NCI-H526 treated with DMSO at 0.1 percent for 48 hours (cell line): ENCODE results near the gene ALPI.
"Not testable (repeated sequence)": the region's sequence is repeated elsewhere in the genome, so short reads cannot be mapped to it uniquely, and the experiment has no call there.

ENCODE experiments used
- DNase-seq: peaks from one replicate; lab custom pipeline; 2025; lab: John Stamatoyannopoulos, UW

The ALPI gene

DNA sequence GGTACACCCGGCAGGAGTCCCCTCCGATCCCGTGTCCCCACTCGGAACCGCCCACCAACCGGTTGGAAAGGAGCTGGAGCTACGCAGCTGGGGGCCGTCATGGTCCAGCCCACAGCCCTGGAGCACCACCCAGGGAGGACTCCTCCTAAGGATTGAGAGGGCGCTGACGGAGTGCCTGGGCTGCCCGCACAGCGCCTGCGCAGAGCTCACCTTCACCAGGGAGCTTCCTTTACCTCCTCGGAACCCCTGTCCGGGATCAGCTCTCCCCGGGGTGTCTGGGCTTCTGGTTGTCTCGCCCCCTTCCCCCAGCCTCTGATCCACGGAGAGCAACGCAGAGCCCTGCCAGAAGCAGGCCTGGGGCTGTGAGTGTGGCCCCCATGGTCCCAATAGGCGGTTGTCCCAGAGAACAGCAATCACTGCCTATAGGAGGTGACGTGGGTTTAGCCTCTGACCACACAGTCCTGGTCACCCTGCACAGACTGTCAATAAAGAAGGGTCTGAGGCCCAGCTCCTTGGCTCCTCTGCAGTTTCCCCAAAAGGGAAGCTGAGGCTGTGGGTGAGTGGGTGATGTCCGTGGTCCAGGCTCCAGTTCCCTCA lies 34.7 kb upstream of the ALPI start:
- no peak for DNase-seq

DNA sequence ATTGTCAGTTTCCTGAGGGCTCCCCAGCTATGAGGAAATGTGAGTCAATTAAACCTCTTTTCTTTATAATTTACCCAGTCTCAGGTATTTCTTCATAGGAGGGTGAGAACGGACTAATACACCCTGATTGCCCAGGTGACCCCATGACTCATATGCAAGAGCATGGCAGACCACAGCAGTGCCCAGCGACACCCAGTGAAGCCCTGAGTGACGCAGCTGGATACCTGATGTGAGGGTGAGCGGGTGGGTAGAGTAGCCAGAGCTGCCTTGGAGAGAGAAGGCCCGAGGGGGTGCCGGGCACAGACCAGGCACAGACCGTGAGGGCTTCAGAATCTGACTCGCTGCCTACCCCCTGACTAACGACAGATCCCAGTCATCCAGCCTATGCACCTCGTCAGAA lies 33.9 kb upstream of the ALPI start:
- DNase-seq, result no peak

DNA sequence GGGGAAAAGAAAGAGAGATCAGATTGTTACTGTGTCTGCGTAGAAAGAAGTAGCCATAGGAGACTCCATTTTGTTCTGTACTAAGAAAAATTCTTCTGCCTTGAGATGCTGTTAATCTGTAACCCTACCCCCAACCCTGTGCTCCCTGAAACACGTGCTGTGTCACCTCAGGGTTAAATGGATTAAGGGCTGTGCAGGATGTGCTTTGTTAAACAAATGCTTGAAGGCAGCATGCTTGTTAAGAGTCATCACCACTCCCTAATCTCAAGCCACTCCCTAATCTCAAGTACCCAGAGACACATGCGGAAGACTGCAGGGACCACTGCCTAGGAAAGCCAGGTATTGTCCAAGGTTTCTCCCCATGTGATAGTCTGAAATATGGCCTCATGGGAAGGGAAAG lies 33.0 kb upstream of the ALPI start:
- not testable (repeated sequence) for DNase-seq

DNA sequence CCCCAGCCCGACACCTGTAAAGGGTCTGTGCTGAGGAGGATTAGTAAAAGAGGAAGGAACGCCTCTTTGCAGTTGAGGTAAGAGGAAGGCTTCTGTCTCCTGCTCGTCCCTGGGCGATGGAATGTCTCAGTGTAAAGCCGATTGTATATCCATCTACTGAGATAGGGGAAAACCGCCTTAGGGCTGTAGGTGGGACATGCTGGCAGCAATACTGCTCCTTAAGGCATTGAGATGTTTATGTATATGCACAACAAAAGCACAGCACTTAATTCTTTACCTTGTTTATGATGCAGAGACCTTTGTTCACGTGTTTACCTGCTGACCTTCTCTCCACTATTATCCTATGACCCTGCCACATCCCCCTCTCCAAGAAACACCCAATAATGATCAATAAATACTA lies 32.5 kb upstream of the ALPI start:
- not testable (repeated sequence) for DNase-seq

DNA sequence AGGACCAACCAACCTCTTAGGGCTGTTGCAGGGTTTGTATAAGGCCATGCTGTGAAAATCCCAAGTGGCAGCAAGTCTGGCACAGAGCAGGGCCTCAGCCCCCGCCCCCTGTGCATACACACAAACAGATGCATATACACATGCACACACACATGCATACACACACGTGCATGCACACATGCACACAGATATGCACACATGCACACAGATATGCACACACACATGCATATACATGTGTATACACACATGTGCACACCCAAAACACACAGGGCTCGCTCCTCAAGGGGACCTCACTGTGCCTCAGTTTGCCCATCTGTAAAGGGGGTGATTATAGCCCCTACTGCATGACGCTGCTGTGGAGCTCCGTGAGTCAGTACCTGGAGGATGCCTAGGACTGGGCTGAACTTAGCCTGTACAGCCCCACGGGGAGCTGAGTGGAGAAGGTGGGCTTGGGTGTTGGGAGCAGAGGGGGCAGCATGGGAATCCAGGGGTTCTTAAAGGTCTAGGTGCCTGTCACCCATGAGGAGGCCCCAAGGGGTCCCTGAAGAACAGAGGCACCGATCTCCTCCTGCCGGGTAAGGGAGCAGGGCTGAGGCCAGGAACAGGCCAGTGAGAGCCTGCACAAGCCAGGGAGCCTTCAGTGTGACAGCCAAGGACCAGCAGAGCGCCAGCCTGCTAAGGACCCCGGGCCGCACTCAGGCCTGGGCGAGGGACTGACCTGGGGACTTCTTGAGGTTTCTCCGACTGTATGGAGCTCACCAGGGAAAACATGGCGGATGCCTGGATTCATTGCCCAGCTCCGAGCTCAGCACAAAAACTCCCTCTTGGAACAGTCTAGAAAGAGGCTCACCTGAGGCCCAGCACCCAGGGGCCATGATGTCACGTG lies 24.0 kb upstream of the ALPI start:
- DNase-seq, result no peak

DNA sequence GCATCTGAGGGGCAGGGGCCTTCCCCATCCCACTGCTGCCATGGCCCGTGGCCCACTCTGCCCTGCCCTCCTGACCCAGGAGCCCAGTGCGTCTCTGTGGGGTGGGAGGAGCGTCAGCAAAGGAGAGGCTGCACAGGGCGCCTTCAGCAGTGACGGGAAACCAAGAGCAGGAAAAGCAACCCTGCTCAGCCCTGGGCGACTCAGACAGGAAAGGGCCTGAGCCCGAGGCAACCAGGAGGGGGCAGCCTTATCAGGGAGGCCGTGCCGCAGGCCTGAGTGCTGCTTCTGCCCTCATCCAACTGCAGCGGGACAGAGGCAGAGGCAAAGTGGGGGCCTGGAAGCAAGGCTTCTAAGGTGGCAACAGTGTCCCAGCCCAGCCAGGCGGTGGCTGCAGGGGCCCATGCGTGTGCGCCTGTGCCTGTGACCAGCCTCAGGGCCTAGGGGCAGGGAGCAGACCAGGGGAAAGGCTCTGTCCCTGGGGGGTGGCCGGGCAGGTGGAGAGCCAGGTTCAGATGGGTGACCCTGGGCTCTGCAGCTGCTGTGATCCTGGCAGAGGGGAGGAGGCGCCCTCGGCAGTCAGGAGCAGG lies 23.3 kb upstream of the ALPI start:
- no peak for DNase-seq

DNA sequence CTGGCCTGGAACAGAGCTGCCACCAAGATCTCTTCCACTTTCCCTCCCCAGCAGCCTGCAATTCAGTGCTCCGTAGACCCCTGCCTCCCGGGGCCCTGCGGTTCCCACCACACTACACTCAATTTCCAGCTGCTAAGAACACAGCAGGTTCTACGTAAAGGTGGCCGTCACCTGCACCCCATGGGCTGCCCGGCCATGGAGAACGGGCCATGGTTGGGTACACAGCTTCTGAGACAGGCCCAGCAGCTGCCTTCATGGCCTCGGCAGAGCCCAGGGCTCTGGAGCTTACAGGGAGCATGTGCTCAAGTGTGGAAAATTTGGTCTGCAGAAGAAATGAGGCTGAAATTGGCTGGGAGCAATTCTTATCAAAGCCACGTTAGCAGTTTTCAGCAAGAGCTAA lies 22.3 kb upstream of the ALPI start:
- DNase-seq, result not testable (repeated sequence)

DNA sequence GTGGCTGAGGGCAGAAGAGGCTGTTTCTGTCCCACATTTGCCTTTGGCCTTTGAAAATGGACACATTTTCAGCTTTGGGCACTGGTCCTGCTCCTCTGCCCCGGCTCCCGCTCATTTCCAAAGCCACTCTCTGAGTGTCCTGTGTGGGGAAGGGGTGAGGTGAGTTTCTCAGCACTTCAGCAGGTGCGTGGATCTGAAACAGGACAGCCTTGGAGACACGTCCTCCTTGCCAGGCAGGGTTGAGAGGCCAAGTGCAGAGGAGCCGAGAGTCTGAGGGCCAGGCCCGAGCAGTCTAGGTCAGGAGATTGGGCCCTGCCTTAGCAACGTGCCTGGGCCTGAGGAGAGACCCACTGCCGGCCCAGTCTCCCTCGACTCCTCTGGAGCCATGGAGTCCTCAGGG lies 21.9 kb upstream of the ALPI start:
- DNase-seq, result no peak

DNA sequence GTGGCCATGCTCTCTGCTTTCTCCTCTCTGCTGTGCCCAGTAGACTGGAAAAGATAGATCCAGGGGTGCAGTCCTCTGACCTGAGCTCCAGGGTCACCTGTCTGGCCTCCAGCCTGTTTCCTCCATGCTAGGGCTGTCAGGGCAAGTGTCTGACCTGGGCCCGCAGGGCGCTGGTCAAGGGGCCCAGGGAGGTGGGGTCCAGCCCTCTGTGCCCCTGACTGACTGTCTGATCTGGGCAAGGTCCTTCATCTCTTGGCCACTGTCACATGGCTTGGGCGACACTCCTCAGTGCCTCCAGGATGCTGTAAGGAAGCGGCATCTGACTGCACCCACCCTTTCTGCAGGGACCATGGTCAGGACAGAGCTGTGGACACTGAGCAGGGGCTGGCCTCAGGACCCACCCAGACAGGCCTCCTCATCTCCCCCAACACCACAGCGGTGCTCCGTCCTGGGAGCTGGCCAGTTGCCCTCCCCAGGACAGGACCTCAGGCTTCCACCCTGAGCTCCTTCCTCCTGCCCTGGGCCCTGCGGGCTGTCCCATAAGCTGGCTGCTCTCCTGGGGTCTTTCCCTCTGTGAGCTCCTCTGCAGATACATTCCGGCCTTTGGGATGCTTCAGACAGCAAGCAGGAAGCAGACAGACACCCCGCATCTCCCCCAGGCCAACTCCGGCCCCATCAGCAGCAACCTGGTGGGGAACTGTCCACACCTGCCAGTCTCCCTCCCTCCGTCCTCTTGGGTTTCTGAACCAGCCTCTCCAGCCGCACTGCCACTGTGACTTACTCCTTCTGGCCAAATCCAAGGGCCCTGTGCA lies 21.2 kb upstream of the ALPI start:
- no peak for DNase-seq

DNA sequence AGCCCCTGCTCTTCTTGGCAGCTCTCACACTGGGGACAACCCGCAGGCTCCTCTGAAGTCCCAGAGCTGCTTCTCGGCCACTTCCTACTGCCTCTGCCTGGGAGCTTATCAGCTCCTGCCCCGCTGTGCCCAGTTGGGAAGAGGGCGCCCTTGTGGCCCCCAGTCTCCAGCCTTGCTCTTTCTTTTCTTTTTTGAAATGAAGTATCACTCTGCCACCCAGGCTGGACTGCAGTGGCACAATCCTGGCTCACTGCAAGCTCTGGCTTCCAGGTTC lies 20.6 kb upstream of the ALPI start:
- no peak for DNase-seq

DNA sequence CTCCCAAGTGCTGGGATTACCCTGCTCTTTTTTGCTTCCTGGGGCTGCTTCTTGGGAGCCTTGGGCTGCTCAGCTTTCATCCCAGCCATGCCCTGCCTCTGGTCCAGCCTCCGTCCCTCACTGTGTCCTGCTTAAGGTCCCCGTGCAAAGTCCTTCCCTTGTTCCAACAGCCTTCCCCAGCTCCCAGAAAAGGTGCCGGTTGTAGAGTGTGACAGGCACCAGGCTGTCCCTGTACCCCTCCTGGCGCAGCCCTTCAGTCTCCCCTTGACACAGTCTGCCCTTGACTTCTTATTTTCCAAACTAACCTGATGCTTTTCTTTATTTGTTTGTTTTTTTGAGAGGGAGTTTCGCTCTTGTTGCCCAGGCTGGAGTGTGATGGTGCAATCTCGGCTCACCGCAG lies 20.1 kb upstream of the ALPI start:
- no peak for DNase-seq

DNA sequence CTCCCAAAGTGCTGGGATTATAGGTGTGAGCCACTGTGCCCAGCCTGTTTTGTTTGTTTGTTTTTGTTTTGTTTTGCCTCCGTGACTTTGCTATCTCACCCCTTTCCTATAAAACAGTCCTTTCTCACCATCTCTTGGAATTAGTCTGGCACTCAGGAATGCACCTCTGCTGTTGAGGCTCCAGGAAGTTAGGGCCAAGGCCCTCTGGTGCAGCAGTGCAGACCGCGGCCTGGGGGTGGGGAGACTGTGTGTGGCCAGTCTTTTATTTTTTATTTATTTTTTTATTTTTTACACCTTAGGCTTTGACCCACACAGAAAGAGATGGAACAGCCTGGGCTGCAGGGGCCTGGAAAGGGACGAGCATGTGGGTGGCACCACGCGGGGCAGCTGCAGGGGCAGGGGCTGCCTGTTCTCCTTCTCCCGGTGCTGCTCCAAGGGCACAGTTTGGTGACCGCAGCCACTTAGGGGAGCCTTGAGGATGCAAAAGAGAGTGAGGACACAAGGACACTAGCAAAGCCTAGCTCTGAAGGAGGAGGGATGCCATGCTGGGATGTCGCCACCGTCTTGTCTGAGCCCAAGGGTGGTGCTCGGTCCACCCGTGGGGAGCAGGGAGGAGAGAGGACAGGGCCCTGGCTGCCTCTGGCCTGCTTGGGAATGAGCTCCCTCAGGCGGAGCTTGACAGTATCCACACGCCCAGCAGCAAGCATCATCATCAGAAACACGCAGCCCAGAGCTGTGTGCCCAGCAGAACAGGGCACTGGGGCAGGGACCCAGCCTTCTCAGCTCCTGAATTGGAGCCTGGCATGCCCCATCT lies 19.4 kb upstream of the ALPI start:
- no peak for DNase-seq

DNA sequence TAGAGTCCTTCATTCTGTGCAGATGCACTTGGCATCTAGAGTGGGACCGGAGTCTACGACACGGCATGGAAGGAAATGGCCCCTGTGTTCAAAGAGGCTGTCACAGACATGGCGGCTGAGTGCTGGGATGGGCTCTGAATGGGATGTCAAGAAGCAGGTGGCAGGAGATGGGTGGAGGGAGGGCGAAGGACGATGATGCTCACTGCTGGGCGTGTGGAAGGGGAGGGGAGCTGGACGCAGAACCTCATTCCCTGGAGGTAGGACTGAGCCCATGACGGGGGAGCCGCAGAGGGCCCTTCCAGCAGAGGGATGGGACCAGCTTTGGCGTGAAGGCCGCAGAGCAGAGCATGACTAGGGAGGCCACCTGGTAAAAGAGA lies 18.8 kb upstream of the ALPI start:
- no peak for DNase-seq

DNA sequence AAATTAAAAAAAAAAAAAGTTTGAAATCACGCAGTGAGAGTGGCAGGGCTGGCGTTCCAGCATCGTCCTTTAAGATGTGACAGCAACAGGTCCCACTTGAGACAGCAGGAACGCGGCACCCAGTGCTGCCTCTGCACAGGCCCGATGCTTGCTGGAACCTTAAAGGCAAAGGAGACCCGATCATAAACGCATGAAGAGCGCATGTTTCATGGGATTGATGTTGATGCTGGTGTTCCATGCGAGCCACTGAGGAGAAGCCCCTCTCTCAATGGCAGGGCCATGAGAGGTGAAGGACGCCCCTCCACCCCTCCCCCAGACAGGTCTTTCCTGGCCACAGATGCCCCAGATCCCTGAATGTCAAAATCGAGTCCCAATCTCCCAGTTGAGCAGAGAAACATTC lies 17.9 kb upstream of the ALPI start:
- DNase-seq, result no peak

DNA sequence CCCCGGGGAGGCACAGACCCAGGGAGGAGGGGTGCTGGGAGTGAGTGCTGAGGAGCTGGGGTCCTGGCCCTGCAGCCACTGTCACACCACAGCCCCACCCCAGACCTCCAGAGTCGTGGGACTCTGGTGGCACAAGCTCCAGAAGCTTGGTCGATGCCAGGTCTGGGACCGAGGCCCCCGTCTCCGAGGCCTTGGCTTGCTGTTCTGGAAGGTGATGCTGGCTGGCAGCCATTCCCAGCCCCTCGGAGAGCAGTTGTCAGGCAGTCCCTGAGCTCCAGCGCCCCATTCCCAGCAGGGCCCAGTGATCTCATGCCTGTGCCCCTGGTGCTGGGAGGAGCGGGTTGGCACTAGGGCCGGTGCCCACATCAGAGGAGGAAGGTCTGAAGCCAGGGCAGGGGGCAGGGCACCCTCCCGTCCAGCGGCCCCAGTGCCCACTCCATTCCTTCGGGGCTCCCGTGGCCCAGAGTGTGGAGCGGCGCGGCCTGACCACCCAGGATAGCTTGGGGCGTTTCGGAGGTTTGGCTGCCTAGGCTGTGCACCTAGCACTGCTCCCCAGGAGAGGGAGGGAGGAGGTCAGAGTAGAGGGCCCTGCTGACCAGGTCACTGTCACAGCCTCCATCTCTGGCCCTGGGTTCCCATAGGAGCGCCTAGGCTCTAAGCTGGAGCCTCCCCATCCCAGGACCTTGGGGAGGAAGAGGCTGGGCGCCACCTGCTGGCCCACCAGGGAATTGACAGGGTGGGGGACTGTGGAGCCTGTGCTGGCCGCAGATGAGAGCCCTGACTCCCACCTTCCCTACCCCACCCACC lies 16.8 kb upstream of the ALPI start:
- no peak for DNase-seq

DNA sequence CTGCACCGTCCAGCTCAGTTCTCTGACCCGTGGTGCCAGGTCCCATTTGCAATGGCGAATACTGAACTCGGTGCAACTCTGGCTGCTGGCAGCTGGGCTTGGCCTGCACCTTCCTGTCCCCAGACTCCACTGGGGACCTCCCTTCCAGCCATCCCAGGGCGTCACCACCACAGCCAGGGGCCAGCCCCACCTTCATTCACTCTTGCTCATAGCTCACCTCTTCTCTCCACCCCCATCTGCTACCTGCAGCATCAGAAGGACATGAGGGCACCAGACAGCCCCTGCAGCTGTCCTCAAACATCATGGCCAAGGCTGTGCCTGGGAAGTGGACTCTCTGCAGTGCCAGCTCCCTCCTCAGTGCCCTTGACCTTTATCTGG lies 16.2 kb upstream of the ALPI start:
- DNase-seq, result no peak

DNA sequence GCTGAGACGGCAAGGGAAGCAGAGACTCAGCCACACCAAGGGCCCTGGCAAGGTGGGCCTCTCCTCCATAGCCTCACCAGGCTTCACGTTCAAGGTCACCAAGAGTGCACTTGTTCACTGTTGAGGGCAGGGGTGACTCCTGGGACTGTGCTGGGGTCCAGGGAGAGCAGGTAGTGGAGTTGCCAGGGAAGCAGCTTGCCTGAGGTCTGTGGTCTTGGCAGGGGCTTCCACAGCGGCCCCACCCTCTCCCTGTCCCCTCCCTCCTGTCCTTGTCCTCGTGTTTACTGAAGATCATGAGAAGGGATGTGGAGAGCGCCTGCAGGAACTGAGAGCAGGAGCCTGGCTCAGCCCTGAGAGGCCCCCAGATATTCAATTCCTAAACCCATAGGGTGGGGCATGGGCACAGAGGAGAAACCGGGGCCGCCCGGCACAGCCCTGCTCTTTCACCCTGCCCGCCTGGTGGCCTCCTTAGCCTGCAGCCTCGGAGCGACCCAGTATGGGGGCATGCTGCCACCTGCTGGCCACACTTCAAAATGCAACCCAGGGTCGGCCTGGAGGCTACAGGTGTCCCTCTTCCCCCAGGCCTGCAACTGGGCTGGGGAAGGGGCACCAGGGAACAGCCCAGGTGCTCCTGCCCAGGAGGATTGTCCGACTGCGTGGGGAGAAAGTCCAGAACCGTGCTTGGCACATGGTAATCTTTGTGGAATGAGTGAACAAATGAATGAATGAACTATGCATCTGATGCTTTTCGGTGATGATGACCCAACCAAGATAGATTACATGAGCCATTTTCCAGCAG lies 15.5 kb upstream of the ALPI start:
- peak; percentile 16 for DNase-seq

DNA sequence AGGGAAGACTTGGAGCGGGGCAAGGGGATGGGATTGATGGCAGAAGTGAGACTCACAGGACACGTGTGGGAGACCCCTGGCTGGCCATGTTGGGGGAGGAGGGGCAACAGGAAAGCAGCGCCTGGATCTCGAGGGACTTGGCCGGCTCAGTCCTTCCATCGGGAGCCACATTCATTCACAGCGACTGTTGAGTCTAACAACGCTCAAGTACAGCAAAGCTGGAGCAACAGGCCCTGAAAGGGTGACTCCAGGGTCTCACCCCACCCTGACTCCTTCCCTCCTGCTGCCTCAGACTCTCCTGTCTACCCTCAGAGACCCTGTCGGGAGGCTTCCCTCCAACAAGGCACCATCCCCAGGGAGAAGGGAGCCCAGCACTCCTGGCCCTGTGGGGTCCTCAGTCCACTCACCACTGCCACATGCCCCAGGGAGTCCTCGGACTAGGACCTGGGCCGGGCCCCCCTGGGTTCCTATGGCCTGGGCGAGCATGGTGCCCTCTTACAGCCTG lies 14.8 kb upstream of the ALPI start:
- no peak for DNase-seq

DNA sequence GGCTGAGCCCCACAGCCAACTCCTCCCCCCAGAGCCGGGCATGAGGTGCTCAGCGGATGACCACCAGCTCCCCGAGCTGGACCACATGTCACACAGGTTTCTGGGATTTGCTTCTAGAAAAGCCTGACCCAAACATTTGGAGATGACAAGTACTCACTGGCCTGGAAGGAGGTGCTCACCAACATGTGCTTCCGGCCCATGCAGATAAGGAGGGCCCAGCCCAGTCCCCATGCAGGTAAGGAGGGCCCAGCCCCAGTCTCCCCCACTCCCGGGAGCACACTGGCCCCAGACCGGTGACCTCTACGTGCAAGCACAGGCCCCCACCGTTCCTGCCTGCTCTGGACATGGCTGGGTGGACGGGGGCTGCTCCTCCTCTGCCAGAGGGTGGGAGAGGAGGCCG lies 14.0 kb upstream of the ALPI start:
- DNase-seq, result not testable (repeated sequence)

DNA sequence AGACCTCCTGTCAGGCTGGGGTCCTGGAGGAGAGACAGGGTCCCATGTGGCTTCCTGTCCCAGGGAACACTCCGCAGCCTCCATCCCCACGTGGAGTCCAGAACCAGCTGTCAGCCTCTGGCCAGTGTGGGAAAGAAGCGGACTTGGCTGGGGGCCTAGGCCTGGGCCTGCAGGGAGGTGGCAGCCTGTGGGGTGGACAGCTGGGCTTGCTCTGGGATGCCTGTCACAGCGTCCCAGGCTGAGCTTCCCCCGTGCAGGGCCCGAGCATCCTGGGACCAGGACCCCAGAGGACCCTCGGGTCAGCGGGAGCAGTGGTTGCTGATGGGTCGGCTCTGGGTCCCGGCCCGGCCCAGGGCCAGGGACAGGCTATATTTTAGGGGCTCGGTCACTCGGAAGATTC lies 13.5 kb upstream of the ALPI start:
- not testable (repeated sequence) for DNase-seq
